B cell (primary cell): Measurements from ENCODE around the gene PNMA8C. TPM values are rescaled to one million over a fixed set of nuclear protein-coding genes. Genes with fewer than 3 reads are reported as not detected.
"Not testable (repeated sequence)": the region's sequence is repeated elsewhere in the genome, so short reads cannot be mapped to it uniquely, and the experiment has no call there.

ENCODE experiments used
- ATAC-seq: fragments of 200-7000 bp; cut with Tn5 transposase; one replicate; pipeline ENCODE4 v1.10.0; 2021; ENCODE audit warnings: low read depth, mild to moderate bottlenecking, moderate number of reproducible peaks, moderate library complexity
- CTCF ChIA-PET: fragments of 350-600 bp; sonication (Branson Sonifier 250); formaldehyde crosslinking; loops from one replicate; lab custom pipeline; 2021; ENCODE audit warnings: antibody characterized with exemption, inconsistent platforms; lab: Charles Lee
- POLR2A ChIA-PET: fragments of 350-600 bp; sonication (Branson Sonifier 250); formaldehyde crosslinking; loops from one replicate; lab custom pipeline; 2021; ENCODE audit warnings: antibody characterized with exemption; lab: Charles Lee
- DNase-seq: peaks from one replicate; pipeline ENCODE4 v3.0.0; 2013
- H2AFZ ChIP-seq: 2 replicates; pipeline ENCODE4 v1.6.1; 2012; ENCODE audit warnings: mild to moderate bottlenecking, low read depth, low read length; ENCODE audit not compliant: insufficient read depth, poor library complexity, severe bottlenecking
- H3K27ac ChIP-seq, 2 donors: 1 replicate in 1 of 2; 2 replicates in 1 of 2; pipeline ENCODE4 v1.5.1; 2012 to 2013; ENCODE audit warnings: low read length in 2 of 2, mild to moderate bottlenecking in 2 of 2, moderate library complexity in 1 of 2
- H3K27me3 ChIP-seq, 4 experiments: fragments of 200-600 bp in 1 of 4; sonication (generic) in 1 of 4; replicated peaks in 1 of 4; 1 replicate in 2 of 4; 2 replicates in 2 of 4; pipeline versions ENCODE4 v1.6.1 to v1.7.0; 2013 to 2016; ENCODE audit warnings: low read length in 3 of 4, mild to moderate bottlenecking in 2 of 4, mixed read lengths in 1 of 4, moderate library complexity in 1 of 4; ENCODE audit not compliant: insufficient read depth in 4 of 4, control insufficient read depth in 3 of 4; ENCODE audit errors: control extremely low read depth in 1 of 4
- H3K36me3 ChIP-seq, 2 experiments: replicated peaks in 1 of 2; 1 replicate in 1 of 2; 2 replicates in 1 of 2; pipeline versions ENCODE4 v1.6.1 to v1.7.1; 2013; ENCODE audit warnings: low read length in 1 of 2; ENCODE audit not compliant: insufficient read depth in 2 of 2, control insufficient read depth in 1 of 2; ENCODE audit errors: control extremely low read depth in 1 of 2, extremely low read depth in 1 of 2
- H3K4me1 ChIP-seq, 2 donors: fragments of 200-600 bp in 1 of 2; sonication (generic) in 1 of 2; 1 replicate in 1 of 2; 2 replicates in 1 of 2; pipeline versions ENCODE4 v1.5.1 to v1.6.1; 2013 to 2017; ENCODE audit warnings: low read length in 2 of 2; ENCODE audit not compliant: control insufficient read depth in 2 of 2, insufficient read depth in 2 of 2
- H3K4me2 ChIP-seq: replicated peaks from 2 replicates; pipeline ENCODE3; 2012; ENCODE audit warnings: mild to moderate bottlenecking, low read depth, low read length; ENCODE audit not compliant: poor library complexity, severe bottlenecking
- H3K4me3 ChIP-seq, 5 experiments: fragments of 200-600 bp in 1 of 5; sonication (generic) in 1 of 5; 1 replicate in 3 of 5; 2 replicates in 2 of 5; pipeline versions ENCODE4 v1.5.1 to v1.7.0; 2011 to 2016; ENCODE audit warnings: low read length in 4 of 5, mild to moderate bottlenecking in 4 of 5, low read depth in 2 of 5, control low read depth in 1 of 5, moderate library complexity in 1 of 5; ENCODE audit not compliant: insufficient read depth in 1 of 5; ENCODE audit errors: control extremely low read depth in 1 of 5, extremely low read depth in 1 of 5
- H3K79me2 ChIP-seq: fragments of 200-600 bp; sonication (generic); one replicate; pipeline ENCODE4 v1.6.0; 2016; ENCODE audit warnings: low read length; ENCODE audit not compliant: control insufficient read depth, insufficient read depth
- H3K9ac ChIP-seq: fragments of 200-600 bp; sonication (generic); 2 replicates; pipeline ENCODE4 v1.6.1; 2017; ENCODE audit warnings: mild to moderate bottlenecking, low read length, moderate library complexity
- H3K9me3 ChIP-seq, 3 donors: one replicate each; pipeline versions ENCODE4 v1.6.1 to v1.7.1; 2013; ENCODE audit warnings: low read length in 2 of 3; ENCODE audit not compliant: control insufficient read depth in 2 of 3, insufficient read depth in 1 of 3; ENCODE audit errors: control extremely low read depth in 1 of 3
- H4K20me1 ChIP-seq: 2 replicates; pipeline ENCODE4 v1.6.0; 2012; ENCODE audit warnings: mild to moderate bottlenecking, low read length; ENCODE audit not compliant: insufficient read depth, control insufficient read depth, poor library complexity, severe bottlenecking
- H3K27ac Mint-ChIP-seq: one replicate; pipeline ENCODE4 v1.8.0; 2021; ENCODE audit warnings: mixed read lengths
- H3K27me3 Mint-ChIP-seq: one replicate; pipeline ENCODE4 v1.8.0; 2021; ENCODE audit warnings: mixed read lengths
- H3K4me1 Mint-ChIP-seq: one replicate; pipeline ENCODE4 v1.8.0; 2021; ENCODE audit warnings: mixed read lengths
- H3K4me3 Mint-ChIP-seq: one replicate; pipeline ENCODE4 v1.8.0; 2021; ENCODE audit warnings: mixed read lengths
- H3K9me3 Mint-ChIP-seq: one replicate; pipeline ENCODE4 v1.8.0; 2022; ENCODE audit warnings: mixed read lengths; ENCODE audit not compliant: insufficient read depth
- WGBS: methylation state at CpG from one replicate; pipeline ENCODE4 v1.1.5; 2013; ENCODE audit warnings: missing lambda C conversion rate; ENCODE audit not compliant: insufficient coverage; 5-methylcytosine and 5-hydroxymethylcytosine counted together
- intact Hi-C: fragments of 100-400 bp; cut with micrococcal nuclease; formaldehyde crosslinking; loops from one replicate; pipeline ENCODE4 v1.10.0; 2022
- polyA plus RNA-seq: library from polyadenylated mRNA; depleted of rRNA; stranded (reverse); fragments of >200 nt; gene quantifications from 2 replicates; pipeline ENCODE4 v1.2.3, GENCODE V29; 2012
- total RNA-seq, 2 donors: library from RNA; stranded (reverse); fragments of 120-200 nt in 1 of 2; gene quantifications; 1 replicate in 1 of 2; 2 replicates in 1 of 2; pipeline versions ENCODE4 v1.2.3 to v1.2.4, GENCODE V29; 2013 to 2022

Gene PNMA8C
- total and polyA plus RNA-seq, 2 donors (not counting 1 experiment from before 2014, with no cell fraction given) = not detected

DNA sequence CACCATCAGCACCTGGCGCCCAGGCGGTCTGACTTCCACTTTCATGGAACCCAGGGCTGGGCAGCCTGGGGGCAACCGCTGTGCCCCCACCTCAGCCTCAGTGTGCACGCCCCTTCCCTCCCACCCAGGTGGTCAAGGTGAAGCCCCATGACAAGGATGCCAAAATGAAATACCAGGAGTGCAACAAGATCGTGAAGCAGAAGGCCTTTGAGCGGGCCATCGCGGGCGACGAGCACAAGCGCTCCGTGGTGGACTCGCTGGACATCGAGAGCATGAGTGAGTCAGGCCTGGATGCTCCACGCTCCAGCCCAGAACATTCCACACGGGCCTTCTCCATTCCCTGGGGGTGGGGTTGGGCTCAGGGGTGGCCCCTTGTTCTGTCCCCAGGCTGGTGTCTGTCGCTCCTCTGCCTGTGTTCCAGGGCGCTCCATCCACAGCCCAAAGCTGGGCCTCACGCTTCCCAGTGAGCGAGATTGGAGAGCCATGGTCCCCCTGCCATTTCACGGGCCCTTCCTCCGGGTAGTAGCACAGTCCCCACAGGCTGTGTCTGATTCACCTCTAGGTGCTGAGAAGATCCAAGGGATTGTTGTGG is 53.2 kb downstream of the PNMA8C start:
- H3K27me3 ChIP-seq, intact Hi-C loops, ATAC-seq, POLR2A ChIA-PET, H3K4me1 ChIP-seq, H3K4me3 Mint-ChIP-seq, H3K27me3 Mint-ChIP-seq, H2AFZ ChIP-seq, H3K4me1 Mint-ChIP-seq, H3K4me3 ChIP-seq, H3K27ac ChIP-seq, H3K27ac Mint-ChIP-seq, DNase-seq, H3K9me3 Mint-ChIP-seq, H3K4me2 ChIP-seq, H3K9me3 ChIP-seq, H3K9ac ChIP-seq: not testable (repeated sequence)
- Histone ChIP-seq H3K36me3 (peaks cover 0 to 43% of the 10 kb centered on the region in 2 experiments), H4K20me1 (peaks cover 39% of the 10 kb centered on the region), H3K79me2 (peaks cover 41% of the 10 kb centered on the region)
- 99% methylated on average over 18 of the region's 22 CpGs for WGBS
- CTCF ChIA-PET = interaction anchor here (0.6 kb wide), 1 partner anchor 20 kb away, joined by 3 read pairs; no protein-coding TSS in a partner anchor

Other genes starting within 250 kb of the PNMA8C start
- not detected in 2 replicates for gene IGFL1, start 199.2 kb downstream of the PNMA8C start, total RNA-seq
- 0.15 TPM in 1 of 2 replicates, not detected in the other for gene IGFL1, start 199.2 kb downstream of the PNMA8C start, polyA plus RNA-seq
- gene HIF3A, start 131.9 kb downstream of the PNMA8C start, total RNA-seq = not detected in 2 replicates
- gene HIF3A, start 131.9 kb downstream of the PNMA8C start, polyA plus RNA-seq = not detected in 2 replicates
- 51.2 and 58.6 TPM in 2 replicates for gene PPP5C, start 81.8 kb downstream of the PNMA8C start, total RNA-seq
- gene PPP5C, start 81.8 kb downstream of the PNMA8C start, polyA plus RNA-seq = 70.5 and 115 TPM in 2 replicates
- not detected in 2 replicates for gene CCDC8, start 15.4 kb downstream of the PNMA8C start, total RNA-seq
- not detected in 2 replicates for gene CCDC8, start 15.4 kb downstream of the PNMA8C start, polyA plus RNA-seq
- not detected in 2 replicates for gene PNMA8A, start 42.6 kb upstream of the PNMA8C start, total RNA-seq
- 0.26 TPM in 1 of 2 replicates, not detected in the other for gene PNMA8A, start 42.6 kb upstream of the PNMA8C start, polyA plus RNA-seq
- gene PNMA8B, start 66.9 kb upstream of the PNMA8C start, total RNA-seq = 0.32 TPM in 1 of 2 replicates, not detected in the other
- gene PNMA8B, start 66.9 kb upstream of the PNMA8C start, polyA plus RNA-seq = 0.10 and 0.12 TPM in 2 replicates
- 99.3 and 105 TPM in 2 replicates for gene CALM3, start 172.4 kb upstream of the PNMA8C start, total RNA-seq
- 99.0 and 151 TPM in 2 replicates for gene CALM3, start 172.4 kb upstream of the PNMA8C start, polyA plus RNA-seq
- 1.9 and 2.5 TPM in 2 replicates for gene PTGIR, start 196.2 kb upstream of the PNMA8C start, total RNA-seq
- 2.1 and 5.3 TPM in 2 replicates for gene PTGIR, start 196.2 kb upstream of the PNMA8C start, polyA plus RNA-seq
- 6.7 and 12.0 TPM in 2 replicates for gene GNG8, start 207.3 kb upstream of the PNMA8C start, total RNA-seq
- not detected in 2 replicates for gene GNG8, start 207.3 kb upstream of the PNMA8C start, polyA plus RNA-seq
- 0.15 and 0.34 TPM in 2 replicates for gene DACT3, start 232.2 kb upstream of the PNMA8C start, total RNA-seq
- 0.03 and 0.39 TPM in 2 replicates for gene DACT3, start 232.2 kb upstream of the PNMA8C start, polyA plus RNA-seq